Stimulated activated CD8-positive, alpha-beta memory T cell treated with anti-CD3 and anti-CD28 coated beads, Interleukin-4, amount 100 ng/mL, for 48 hours (primary cell): ENCODE data around the gene OR2T3.
"Not testable (repeated sequence)": the region's sequence is repeated elsewhere in the genome, so short reads cannot be mapped to it uniquely, and the experiment has no call there.

ENCODE experiments used
- DNase-seq: peaks from one replicate; pipeline ENCODE4 v3.0.0-alpha.2; 2020

Gene OR2T3, protein sequence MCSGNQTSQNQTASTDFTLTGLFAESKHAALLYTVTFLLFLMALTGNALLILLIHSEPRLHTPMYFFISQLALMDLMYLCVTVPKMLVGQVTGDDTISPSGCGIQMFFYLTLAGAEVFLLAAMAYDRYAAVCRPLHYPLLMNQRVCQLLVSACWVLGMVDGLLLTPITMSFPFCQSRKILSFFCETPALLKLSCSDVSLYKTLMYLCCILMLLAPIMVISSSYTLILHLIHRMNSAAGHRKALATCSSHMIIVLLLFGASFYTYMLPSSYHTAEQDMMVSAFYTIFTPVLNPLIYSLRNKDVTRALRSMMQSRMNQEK

DNA sequence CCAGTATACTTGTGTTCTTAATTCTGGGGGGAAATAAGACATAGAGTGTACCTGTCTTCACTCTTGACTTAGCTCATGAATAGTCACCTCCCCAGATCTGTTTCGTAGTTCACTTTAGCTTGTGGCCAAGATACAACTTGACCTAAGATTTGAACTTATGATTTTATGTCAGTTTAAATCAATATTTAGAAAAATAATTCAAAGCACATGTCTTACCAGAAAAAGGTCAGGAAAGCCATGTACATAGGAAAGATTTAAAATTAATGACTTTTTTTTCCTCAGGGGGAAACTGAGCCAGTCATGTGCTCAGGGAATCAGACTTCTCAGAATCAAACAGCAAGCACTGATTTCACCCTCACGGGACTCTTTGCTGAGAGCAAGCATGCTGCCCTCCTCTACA is at the start of gene OR2T3:
OR2T3 (plus strand) TSS at position 301 of the 400 bp plus-strand sequence; CDS start at position 301, 0 bp downstream.
- not testable (repeated sequence) for DNase-seq

DNA sequence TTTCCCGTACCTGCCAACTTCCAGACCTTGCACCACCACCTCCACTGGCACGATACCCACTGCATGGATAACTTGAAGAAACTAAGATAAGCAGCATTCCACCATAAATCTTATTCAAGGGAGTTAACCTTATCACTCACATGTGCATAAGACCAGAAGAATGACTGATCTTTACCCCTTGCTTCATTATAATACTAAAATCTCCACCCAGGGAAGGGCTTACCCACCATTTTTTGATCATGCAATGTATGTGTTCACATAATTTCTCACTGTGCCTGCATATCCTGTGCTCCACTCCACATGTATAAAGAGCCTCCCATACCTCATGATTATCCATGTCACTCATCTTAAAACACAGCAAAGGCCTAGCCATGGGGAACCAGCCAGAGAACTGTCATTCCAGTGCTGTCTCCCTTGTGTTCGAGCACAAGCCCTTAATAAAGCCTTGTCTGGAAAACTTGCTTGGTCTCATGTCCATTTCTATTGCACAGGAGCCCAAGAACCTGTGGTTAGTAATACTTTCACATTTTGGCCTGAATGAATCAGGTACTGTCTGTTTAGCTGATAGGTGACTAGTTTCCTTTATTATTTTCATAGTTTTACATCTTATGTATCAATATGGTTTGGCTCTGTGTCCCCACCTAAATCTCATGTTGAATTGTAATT is 45.5 kb upstream of the OR2T3 start:
- DNase-seq = not testable (repeated sequence)

DNA sequence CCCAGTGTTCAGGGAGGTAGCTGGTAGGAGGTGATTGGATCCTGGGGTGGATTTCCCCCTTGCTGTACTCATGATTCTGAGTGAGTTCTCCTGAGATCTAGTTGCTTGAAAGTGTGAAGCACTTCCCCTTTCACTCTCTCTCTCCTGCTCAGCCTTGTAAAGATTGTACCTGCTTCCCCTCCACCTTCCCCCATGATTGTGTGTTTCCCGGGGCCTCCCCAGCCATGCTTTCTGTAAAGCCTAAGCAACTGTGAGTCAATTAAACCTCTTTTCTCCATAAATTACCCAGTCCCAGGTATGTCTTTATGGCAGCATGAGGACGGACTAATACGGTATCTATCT is 45.0 kb upstream of the OR2T3 start:
- not testable (repeated sequence) for DNase-seq

DNA sequence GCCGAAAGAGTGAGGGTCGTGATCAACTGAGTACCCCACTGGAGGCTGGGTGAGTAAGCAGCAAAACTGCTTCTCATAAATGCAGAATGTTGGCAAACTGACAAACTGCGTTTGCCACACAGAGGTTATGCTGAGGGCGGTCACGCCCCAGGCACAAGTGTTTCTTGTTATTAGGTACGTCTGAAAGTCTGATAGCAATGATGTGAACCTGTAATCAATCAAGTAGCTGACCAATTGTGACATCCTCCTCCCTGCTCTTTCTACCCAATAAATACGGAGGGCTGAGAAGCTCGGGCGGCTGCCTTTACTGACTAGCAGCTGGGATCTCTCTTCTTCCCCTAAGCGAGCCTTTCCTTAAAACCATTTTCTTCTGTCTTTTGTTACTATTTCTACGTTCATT is 41.5 kb upstream of the OR2T3 start:
- DNase-seq = not testable (repeated sequence)

DNA sequence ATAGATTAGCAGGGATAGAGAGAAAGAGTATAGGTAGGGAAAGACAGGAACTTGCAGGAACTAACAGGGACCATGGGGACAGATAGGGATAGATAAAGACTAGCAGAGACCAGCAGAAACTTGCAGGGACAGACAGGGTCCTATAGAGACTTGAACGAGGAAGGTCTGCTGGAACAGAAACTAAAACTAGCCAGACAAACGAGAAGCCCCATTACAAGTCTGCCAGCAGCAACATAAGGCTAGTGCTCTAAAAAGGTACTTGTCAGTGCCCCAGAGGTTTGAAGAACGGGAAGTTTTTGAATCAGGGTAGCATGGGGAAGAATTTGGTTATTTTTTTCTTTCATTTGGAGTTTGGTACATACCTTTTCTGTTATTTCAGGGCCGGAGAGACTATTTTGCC is 41.0 kb upstream of the OR2T3 start:
- DNase-seq = not testable (repeated sequence)

DNA sequence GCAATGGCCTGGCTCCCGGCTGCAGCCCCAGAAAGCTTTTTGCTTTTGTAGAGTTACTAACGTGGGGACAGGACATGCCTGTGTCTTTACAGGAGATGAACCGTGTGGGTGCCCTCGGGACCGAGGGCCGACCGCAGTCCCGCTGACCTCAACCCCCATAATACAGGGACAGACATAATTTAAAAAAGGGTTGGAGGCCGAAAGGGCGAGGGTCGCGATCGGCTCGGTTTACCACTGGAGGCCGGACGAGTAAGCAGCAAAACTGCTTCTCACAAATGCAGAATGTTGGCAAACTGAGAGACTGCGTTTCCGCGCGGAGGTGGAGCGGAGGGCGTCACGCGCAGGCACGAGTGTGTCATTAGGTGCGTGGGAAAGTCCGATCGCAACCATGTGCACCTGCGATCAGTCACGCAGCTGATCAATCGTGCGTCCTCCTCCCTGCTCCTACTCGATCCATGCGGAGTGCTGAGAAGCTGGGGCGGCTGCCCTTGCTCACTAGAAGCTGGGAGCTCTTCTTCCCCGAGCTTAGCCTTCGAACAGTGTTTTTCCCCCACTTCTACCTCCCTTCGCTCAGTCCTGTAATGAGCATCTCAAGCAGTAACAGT is 39.2 kb upstream of the OR2T3 start:
- DNase-seq = not testable (repeated sequence)

DNA sequence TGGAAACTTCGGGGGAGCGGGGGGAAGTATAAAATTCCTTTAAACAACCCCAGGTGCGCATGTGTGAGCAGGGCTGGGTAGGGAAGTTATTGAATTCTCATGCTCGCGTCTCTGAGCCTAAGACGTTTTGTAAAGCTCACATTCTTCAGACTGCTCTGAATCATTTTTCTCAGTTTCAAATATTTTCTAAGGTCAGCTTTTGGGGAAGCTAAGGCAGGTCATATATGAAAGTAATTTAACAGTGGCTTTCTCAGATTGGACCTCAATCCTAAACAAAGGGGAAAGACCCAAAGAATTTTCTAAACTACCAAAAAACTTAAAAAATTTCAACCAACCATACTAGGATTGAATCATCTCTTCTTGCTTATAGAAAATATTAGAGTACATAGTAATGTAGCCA is 38.2 kb upstream of the OR2T3 start:
- not testable (repeated sequence) for DNase-seq

DNA sequence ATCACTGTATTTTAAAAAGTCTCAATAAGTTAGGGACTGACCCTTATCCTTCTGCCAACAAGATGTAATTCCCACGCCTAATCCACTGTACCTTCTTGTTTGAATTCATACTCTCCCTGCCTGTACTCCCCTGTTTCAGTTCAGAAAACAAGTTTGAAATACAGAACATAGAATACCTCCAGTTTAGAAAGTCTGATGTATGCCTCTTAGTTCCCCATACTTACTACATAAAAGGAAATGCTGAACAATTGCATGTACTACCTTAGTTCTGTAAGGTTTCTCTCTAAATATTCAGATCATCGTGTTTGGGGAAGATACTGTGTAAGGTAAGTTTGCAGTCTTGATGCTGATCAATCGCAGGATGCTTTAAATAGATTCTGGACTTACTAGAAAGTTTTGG is 36.8 kb upstream of the OR2T3 start:
- not testable (repeated sequence) for DNase-seq

DNA sequence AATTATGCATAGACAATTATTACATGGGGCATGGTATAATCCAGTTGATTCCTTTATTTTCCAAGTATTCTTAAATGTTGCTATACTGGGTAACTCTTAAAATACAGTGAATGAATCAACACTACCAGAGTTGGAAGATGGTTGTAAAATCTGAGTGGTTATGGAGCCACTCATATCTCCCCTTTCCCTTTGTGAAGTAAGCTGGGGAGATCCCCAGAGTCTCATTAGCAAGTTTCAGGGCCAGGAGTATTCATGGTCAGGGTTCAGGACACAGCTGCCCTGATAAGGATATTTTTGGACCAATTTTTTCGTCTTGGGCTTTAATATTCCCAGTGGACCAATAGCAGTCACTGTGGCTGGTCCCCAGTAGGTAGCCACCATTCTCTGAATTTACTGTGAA is 34.5 kb upstream of the OR2T3 start:
- DNase-seq = not testable (repeated sequence)

DNA sequence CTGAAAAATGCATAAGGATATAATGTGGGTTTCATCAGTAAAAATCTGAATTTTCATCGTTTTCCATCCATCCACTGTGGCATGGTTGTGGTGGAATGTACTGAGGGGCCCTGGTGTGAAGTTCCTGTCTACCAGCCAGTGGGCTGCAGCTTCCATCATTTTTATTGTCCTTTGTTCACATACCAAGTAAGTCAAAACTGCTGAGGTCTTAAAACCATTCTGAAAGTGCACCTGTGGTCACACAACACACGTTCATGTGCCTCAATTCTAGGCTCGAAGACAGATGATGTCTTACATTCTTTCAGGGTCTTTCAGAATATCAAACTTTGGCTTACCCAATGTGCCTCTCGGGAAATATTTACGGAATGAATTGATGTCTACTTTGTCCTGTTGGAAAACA is 33.9 kb upstream of the OR2T3 start:
- not testable (repeated sequence) for DNase-seq

DNA sequence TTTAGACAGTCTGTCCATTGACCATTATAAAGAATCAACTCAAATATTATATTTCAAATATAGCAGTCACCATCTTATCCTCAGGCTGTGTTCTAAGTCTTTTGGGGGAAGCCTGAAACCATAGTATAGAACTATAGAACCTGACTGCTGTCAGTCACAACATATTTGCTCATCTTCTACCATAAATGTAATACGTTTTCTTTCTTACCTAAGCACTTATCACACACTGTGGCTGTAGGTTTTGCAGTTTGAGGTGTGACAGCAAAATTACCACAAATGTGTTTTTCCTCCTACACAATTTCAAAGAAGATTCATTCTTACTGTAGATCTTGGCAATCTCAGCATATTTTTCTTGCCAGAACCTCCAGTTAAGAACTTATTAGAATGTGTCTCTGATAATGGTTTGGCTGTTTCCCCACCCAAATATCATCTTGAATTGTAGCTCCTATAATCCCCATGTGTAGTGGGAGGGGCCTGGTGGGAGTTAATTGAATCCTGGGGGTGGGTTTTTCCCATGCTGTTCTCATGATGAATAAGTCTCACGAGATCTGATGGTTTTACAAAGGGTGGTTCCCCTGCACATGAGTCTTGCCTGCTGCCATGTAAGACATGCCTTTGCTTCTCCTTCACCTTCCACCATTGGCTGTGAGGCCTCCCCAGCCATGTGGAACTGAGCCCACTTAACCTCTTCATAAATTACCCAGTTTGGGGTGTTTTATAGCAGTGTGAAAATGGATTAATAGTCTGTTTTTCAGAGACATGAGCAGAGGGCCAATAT is 30.5 kb upstream of the OR2T3 start:
- DNase-seq = not testable (repeated sequence)

DNA sequence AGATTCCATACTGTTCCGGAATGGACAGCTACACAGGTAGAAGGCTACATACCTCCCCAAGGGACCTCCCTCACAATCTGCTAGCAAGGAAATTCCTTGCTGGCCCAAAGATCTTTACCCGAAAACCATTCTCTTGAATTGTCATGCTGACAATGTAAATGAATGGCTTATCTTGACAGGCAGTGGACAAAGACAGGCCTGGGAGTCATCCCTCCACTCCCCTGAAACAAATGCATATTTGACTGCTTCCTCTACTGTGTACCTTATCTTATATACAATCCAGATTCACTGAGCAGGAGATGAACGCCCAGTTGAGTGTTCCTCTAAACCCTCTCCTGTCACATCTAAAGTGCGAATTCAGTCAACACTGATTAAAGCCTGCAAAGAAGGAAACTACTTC is 28.5 kb upstream of the OR2T3 start:
- DNase-seq = not testable (repeated sequence)

DNA sequence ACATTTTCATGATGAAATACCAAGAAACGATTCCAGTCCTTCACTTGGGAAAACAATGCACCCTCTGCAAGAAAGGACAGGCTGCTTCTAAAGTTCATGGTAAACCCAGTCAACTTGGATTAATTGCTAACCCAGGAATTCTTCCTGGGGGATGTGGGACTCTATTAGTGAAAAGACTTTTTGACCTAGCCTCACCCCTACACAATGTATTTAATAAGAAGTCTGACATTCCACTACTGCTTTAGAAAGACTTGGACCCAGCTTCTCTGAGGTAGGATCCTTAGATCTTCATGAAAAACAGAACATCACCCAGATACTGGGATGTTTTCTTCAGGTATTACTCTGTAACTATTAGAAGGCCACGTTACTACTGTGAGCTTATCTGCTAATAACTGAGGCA is 27.8 kb upstream of the OR2T3 start, which contains the start of gene OR2T2:
OR2T2 (plus strand) TSS at position 239 of the 400 bp plus-strand sequence. CDS start 7,161 bp downstream, outside the sequence.
- not testable (repeated sequence) for DNase-seq

DNA sequence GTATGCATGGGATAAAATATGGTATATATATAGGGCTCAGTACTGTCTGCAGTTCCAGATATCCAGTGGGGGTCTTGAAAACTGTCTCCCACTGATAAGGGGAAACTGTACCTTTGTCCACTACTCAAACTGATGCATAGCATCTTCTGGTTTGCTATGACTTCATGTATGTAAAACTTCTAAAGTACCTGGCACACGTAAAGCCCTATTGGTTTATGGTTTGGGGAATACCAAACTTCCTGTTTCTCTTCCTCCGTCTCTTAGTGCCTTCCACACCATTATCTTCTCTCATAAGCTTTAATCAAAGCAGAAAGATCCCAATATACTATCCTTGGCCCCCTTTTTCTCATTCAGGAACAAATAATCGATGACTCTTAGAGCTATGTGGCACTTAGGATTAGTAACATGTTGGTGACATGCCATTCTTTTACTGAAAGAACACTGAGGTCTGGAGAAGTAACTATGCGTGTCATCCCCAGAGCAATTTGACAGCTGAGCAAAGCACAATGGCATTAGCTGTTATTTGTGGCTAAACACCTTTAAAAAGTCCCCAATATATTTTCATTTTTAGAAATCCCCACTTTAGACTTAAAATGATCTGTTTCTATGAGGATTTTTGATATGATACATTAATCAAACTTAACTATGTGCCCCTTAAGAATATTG is 24.6 kb upstream of the OR2T3 start:
- DNase-seq = not testable (repeated sequence)

DNA sequence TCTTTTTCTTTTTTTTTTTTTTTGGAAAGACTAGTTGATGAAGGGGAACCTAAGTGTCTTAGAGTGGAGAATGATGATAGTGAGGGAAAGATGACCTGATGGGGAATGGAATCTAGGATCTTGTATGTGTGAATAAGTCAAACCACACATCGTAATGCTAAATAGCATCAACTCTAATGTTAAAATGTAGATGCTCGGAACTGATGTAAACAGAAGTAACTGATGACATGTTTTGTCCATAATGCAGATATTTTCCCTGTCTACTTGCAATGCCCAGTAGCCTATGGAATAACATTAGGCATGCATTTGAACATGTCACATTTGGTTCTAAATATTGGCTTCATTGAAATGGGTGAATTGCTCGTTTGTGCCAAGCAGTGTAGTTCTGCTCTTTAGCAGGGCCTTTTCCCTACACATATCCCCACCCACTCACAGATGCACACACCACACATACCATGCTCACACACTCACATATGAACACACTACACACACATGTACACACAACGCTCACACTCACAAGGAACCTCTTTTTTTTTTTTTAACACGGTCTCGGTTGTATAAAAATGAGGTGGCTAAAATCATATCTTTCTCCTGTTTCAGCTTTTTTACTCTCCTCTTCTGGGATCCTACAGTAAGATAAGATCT is 23.2 kb upstream of the OR2T3 start:
- DNase-seq = not testable (repeated sequence)

DNA sequence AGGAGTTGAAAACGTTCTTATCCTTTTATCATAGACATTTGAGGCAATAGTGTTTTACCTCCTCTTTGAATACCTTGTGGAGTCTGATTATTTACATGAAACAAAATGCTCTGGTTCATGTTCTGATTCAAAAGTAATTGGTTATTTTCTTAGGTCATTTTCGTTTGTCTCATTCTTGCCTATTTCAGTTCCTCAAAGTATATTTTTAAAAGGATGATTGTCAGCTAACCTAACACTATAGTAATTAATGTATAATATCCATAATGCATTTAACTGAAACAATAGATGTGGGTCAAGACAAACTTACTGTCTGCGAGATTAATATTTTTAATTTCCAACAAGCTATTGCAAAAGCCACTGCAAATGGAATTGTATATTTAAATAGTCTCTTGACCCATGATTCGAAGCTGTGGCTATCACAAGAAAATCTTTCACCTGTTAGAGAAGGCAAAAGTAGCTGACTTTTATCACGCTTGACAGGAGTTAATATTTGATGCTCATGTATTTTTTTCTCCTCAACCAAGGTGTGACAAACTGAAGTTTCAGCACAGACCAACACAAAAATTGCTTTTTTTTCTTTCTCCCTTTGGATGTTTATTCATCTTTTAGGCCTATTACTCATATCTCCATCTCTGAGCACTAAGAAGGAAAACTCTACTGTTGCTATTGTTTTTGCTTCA is 22.5 kb upstream of the OR2T3 start:
- DNase-seq = not testable (repeated sequence)

DNA sequence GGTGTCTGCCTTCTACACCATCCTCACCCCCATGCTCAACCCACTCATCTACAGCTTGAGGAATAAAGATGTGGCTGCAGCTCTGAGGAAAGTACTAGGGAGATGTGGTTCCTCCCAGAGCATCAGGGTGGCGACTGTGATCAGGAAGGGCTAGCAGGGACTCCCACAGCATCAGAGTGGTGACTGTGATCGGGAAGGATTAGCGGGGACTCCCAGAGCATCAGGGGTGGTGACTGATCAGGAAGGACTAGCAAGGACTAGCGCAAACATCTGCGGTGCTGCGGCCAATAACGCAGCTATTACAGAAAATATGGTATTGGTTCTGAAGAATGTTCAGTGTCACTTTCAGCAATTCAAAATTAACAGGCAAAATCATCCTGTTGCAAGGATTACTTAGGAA is 19.5 kb upstream of the OR2T3 start:
- not testable (repeated sequence) for DNase-seq

DNA sequence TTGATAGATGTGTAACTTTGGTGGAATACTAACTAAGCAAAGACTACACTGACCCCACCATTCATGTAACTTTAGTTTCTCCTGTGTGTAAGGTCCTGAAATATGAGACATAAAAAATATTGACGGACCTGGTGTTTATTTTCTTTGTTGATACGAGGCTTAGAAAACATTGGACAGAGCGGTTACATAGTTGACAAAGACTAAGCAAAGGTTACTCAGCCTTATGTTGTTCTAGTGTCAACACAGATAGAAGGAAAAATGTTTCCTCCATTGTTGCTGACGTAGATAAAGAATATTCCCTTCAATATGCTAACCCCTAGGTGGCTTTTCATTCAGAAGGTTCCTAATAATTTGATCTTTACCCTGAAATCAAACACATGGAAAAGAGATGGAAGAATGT is 18.1 kb upstream of the OR2T3 start:
- DNase-seq = not testable (repeated sequence)

DNA sequence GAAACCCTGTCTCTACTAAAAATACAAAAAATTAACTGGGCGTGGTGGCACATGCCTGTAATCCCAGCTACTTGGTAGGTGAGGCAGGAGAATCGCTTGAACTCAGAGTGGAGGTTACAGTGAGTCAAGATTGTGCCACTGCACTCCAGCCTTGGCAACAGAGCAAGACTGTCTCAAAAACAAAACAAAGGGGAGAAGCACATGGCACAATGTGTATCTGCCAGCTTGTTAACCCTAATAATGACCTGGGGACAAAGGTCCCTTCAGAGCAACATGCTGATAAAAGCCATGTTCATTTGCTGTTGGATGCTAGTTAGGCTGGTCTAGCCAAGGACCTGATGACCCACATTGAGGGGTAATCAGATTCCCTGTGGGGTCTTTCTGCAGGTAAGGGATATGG is 16.5 kb upstream of the OR2T3 start:
- DNase-seq = not testable (repeated sequence)

DNA sequence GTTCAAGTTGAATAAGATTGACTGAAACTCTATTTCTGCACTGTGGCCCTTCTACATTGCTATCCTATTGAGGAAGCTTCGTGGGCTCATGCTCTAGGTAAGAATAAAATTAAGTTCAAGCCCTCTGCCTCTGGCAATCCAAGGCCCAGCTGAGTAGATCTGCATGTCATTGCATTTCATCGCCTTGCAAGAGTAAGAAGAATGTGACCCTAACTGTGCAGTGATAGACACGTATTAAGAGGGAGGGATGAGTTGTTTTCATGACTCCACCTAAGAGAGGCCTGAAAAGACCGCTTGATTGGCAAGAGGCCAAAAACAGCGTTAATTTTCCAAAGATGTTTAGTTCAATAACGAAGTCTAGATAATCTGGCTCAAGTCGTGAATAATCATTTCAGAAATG is 14.0 kb upstream of the OR2T3 start:
- DNase-seq = not testable (repeated sequence)

DNA sequence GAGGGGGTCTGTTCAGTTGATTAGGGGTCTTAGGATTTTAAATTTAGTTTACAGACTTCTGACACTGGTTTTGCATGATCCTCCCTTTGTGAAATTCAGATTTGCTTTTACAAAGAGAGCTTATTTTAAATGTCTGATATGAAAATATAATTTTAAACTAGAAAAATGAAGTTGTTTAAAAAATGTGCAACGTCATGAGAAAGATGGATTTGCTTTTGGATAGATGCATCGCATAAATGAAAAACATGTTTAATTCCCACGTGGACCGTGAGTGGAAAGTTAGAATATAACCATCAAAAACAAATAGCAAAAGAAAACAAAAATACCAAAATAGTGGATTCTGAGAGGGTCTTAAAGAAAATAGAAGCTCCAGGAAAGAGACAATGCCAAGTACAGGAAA is 2.0 kb upstream of the OR2T3 start:
- no peak for DNase-seq
